OCI-LY1 (cell line): ENCODE measurements around the gene CMAS.

Experiments
- H2AFZ ChIP-seq: fragments of 200-600 bp; sonication (generic), shearing (Covaris generic); 2 replicates; pipeline ENCODE4 v1.6.0; 2014; ENCODE audit warnings: antibody characterized with exemption, mild to moderate bottlenecking, low read length
- H3F3A ChIP-seq: fragments of 200-600 bp; sonication (generic), shearing (Covaris generic); 2 replicates; pipeline ENCODE4 v1.6.0; 2014; ENCODE audit warnings: mild to moderate bottlenecking, antibody characterized with exemption, low read length, moderate library complexity; ENCODE audit not compliant: insufficient read depth
- H3K27ac ChIP-seq: fragments of 200-600 bp; sonication (generic); 2 replicates; pipeline ENCODE4 v1.5.1; 2014; ENCODE audit warnings: low read length, mixed run types, mild to moderate bottlenecking, low read depth; ENCODE audit not compliant: poor library complexity, severe bottlenecking
- H3K27me3 ChIP-seq: fragments of 200-600 bp; sonication (generic); 2 replicates; pipeline ENCODE4 v1.6.0; 2014; ENCODE audit warnings: antibody characterized with exemption, mild to moderate bottlenecking, low read length, moderate library complexity; ENCODE audit not compliant: insufficient read depth
- H3K36me3 ChIP-seq: fragments of 200-600 bp; sonication (generic); 2 replicates; pipeline ENCODE4 v1.6.1; 2014; ENCODE audit warnings: mild to moderate bottlenecking, antibody characterized with exemption, low read length, moderate library complexity, mixed read lengths; ENCODE audit not compliant: insufficient read depth
- H3K4me1 ChIP-seq: fragments of 200-600 bp; sonication (generic); 2 replicates; pipeline ENCODE4 v1.5.1; 2014; ENCODE audit warnings: mild to moderate bottlenecking, low read length, moderate library complexity; ENCODE audit not compliant: insufficient read depth, severe bottlenecking
- H3K4me2 ChIP-seq: fragments of 200-600 bp; sonication (generic), shearing (Covaris generic); 2 replicates; pipeline ENCODE4 v1.6.1; 2014; ENCODE audit warnings: low read length
- H3K4me3 ChIP-seq: fragments of 200-600 bp; sonication (generic); 2 replicates; pipeline ENCODE4 v1.5.1; 2014; ENCODE audit warnings: low read length, low read depth, mild to moderate bottlenecking, mixed read lengths; ENCODE audit not compliant: poor library complexity, severe bottlenecking
- H3K79me2 ChIP-seq: fragments of 200-600 bp; shearing (Covaris generic); 2 replicates; pipeline ENCODE4 v1.6.1; 2016; ENCODE audit warnings: mixed run types, low read length, mixed read lengths; ENCODE audit not compliant: insufficient read depth
- H3K9ac ChIP-seq: fragments of 200-600 bp; sonication (generic), shearing (Covaris generic); 2 replicates; pipeline ENCODE4 v1.6.1; 2014; ENCODE audit warnings: mild to moderate bottlenecking, low read length, mixed read lengths
- H3K9me2 ChIP-seq: fragments of 200-600 bp; sonication (generic), shearing (Covaris generic); 2 replicates; pipeline ENCODE4 v1.6.1; 2014; ENCODE audit warnings: low read depth, mild to moderate bottlenecking, low read length, mixed read lengths
- H3K9me3 ChIP-seq: fragments of 200-600 bp; shearing (Covaris generic); 2 replicates; pipeline ENCODE4 v1.6.1; 2014; ENCODE audit warnings: low read length, mixed read lengths
- H4K20me1 ChIP-seq: fragments of 200-600 bp; sonication (generic), shearing (Covaris generic); 2 replicates; pipeline ENCODE4 v1.6.0; 2016; ENCODE audit warnings: mild to moderate bottlenecking, low read length; ENCODE audit not compliant: insufficient read depth
- CTCF ChIP-seq: fragments of 200-600 bp; sonication (generic), shearing (Covaris generic); IDR thresholded peaks from 2 replicates; pipeline ENCODE4 v1.5.1; 2017; ENCODE audit warnings: mild to moderate bottlenecking, antibody characterized with exemption, low read length, moderate library complexity, mixed read lengths
- EZH2 ChIP-seq: fragments of 200-600 bp; sonication (generic), shearing (Covaris generic); IDR thresholded peaks from 2 replicates; pipeline ENCODE4 v1.8.0; 2017; ENCODE audit warnings: borderline replicate concordance, mixed run types, mild to moderate bottlenecking, antibody characterized with exemption, low read length, moderate library complexity, mixed read lengths

The CMAS gene

GRCh38 chr12:22064968-22065367 is 18.9 kb downstream of the CMAS start:
- TF ChIP-seq CTCF (no peak), EZH2 (no peak)
- Histone ChIP-seq H3K9me3 (no peaks in the 10 kb centered on the region), H3K9me2 (no peaks in the 10 kb centered on the region), H4K20me1 (no peaks in the 10 kb centered on the region), H3K9ac (no peak overlapping the region), H3K27ac (no peak overlapping the region), H3K4me2 (no peak overlapping the region), H3K36me3 (peaks cover 44% of the 10 kb centered on the region), H3K27me3 (no peaks in the 10 kb centered on the region), H3K79me2 (no peaks in the 10 kb centered on the region), H3F3A (no peaks in the 10 kb centered on the region), H3K4me1 (no peaks in the 10 kb centered on the region), H2AFZ (no peak overlapping the region), H3K4me3 (no peak overlapping the region)

GRCh38 chr12:22066310-22066709 is 20.3 kb downstream of the CMAS start:
- H2AFZ ChIP-seq: no peak overlapping the region
- no peaks in the 10 kb centered on the region for H3F3A ChIP-seq
- peaks cover 43% of the 10 kb centered on the region for H3K36me3 ChIP-seq
- H3K9me2 ChIP-seq: no peaks in the 10 kb centered on the region
- no peaks in the 10 kb centered on the region for H3K4me1 ChIP-seq
- H3K9me3 ChIP-seq: no peaks in the 10 kb centered on the region
- no peak overlapping the region for H3K4me3 ChIP-seq
- H3K79me2 ChIP-seq: no peaks in the 10 kb centered on the region
- TF ChIP-seq CTCF: no peak
- TF ChIP-seq EZH2: no peak
- no peaks in the 10 kb centered on the region for H4K20me1 ChIP-seq
- H3K4me2 ChIP-seq: no peak overlapping the region
- H3K27ac ChIP-seq: no peak overlapping the region
- H3K9ac ChIP-seq: no peak overlapping the region
- H3K27me3 ChIP-seq: no peaks in the 10 kb centered on the region

- H3F3A ChIP-seq: no peaks in the 10 kb centered on the region
- no peak overlapping the region for H2AFZ ChIP-seq
- H3K4me2 ChIP-seq: no peak overlapping the region
- H3K27ac ChIP-seq: no peak overlapping the region
- H3K79me2 ChIP-seq: no peaks in the 10 kb centered on the region
- no peaks in the 10 kb centered on the region for H3K9me2 ChIP-seq
- H3K36me3 ChIP-seq: peaks cover 16% of the 10 kb centered on the region
- no peak overlapping the region for H3K4me3 ChIP-seq
- no peak overlapping the region for H3K9ac ChIP-seq
- no peaks in the 10 kb centered on the region for H4K20me1 ChIP-seq
- H3K9me3 ChIP-seq: 0 out of 2 replicates have a peak, but pooled peaks cover 4% of the 10 kb centered on the region
- H3K4me1 ChIP-seq: no peaks in the 10 kb centered on the region
- no peaks in the 10 kb centered on the region for H3K27me3 ChIP-seq
- TF ChIP-seq EZH2 (no peak), CTCF (no peak)
Observed at GRCh38 chr12:22069851-22070250, 23.8 kb downstream of the CMAS start.
